ENCODE data around the gene ATP6V1D. TPM values are rescaled to one million over a fixed set of nuclear protein-coding genes. Genes with fewer than 3 reads are reported as not detected.

The ATP6V1D gene
- total RNA-seq, 1 donor from 2014 or later: 61.6 TPM

DNA sequence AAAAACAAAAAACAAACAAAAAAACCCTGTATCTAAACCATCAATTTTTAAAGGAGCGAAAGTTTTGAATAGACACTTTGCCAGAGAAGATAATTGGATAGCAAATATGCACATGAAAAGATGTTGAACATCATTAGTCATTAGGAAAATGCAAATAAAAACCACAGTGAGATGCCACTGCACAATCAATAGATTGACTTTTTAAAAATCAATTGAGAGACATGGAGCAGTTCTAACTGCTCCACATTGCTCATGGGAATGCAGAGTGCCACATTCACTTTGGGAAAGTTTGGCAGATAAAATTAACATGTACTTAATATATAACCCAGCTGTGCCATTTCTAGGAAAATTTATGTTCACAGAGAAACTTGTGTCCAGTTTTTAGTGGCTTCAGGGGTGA lies 13.2 kb upstream of the ATP6V1D start:
- no peak overlapping the region for H3K9ac ChIP-seq (ENCODE audit: low read depth in 1 of 3, low read length in 3 of 3)
- H3K36me3 ChIP-seq (ENCODE audit: control insufficient read depth in 3 of 3, insufficient read depth in 3 of 3, low read length in 3 of 3): peaks cover 15 to 71% (median 56%) of the 10 kb centered on the region in 3 donors

DNA sequence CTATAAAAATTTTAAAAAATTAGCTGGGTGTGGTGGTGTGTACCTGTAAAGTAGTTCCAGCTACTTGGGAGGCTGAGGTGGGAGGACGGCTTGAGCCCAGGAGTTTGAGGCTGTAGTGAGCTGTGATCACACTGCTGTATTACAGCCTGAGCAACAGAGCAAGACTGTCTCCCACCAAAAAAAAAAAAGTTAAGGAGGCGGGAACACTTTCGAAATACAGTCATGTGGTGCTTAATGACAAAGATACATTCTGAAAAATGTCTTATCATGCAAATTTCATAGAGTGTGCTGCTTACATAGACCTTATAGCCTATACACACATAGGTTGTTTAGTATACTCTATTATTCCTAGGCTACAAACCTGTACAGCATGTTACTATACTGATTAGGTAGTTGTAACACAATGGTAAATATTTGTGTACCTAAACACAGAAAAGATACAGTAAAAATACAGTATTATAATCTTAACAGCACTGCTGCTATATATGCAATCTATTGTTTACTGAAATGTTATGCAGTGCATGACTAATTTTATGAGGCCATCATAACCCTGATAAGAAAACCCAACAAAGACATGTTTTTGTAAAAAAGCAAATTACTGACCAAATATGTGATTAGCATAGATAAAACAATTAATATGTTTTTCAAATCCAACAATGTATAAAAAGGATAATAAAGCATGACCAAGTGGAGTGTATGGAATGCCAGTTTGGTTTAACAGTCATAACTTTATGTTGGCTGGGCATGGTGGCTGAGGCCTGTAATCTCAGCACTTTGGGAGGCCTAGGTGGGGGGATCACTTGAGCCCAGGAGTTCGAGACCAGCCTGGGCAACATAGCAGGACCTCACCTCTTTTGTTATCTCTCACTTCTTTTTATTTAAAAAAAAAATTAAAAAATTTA lies 11.9 kb upstream of the ATP6V1D start:
- Histone ChIP-seq H3K4me3 (ENCODE audit: low read length in 3 of 3) (no peak overlapping the region), H3K27ac (ENCODE audit: low read depth, low read length) (no peak overlapping the region), H3K9me3 (ENCODE audit: control insufficient read depth in 3 of 3, low read length in 3 of 3) (no peaks in the 10 kb centered on the region), H3K36me3 (ENCODE audit: control insufficient read depth in 3 of 3, insufficient read depth in 3 of 3, low read length in 3 of 3) (peaks cover 12 to 66% (median 56%) of the 10 kb centered on the region in 3 donors), H3K4me1 (ENCODE audit: control insufficient read depth in 3 of 3, insufficient read depth in 3 of 3, low read length in 3 of 3) (no peaks in the 10 kb centered on the region), H3K9ac (ENCODE audit: low read depth in 1 of 3, low read length in 3 of 3) (no peak overlapping the region), H3K27me3 (ENCODE audit: control insufficient read depth in 3 of 3, insufficient read depth in 3 of 3, low read length in 3 of 3) (no peaks in the 10 kb centered on the region)

More for the DNA sequence above, 13.2 kb upstream of the ATP6V1D start:
- Histone ChIP-seq H3K9me3 (ENCODE audit: control insufficient read depth in 3 of 3, low read length in 3 of 3) (no peaks in the 10 kb centered on the region), H3K4me1 (ENCODE audit: control insufficient read depth in 3 of 3, insufficient read depth in 3 of 3, low read length in 3 of 3) (no peaks in the 10 kb centered on the region), H3K27ac (ENCODE audit: low read depth, low read length) (no peak overlapping the region), H3K27me3 (ENCODE audit: control insufficient read depth in 3 of 3, insufficient read depth in 3 of 3, low read length in 3 of 3) (no peaks in the 10 kb centered on the region), H3K4me3 (ENCODE audit: low read length in 3 of 3) (no peak overlapping the region)

DNA sequence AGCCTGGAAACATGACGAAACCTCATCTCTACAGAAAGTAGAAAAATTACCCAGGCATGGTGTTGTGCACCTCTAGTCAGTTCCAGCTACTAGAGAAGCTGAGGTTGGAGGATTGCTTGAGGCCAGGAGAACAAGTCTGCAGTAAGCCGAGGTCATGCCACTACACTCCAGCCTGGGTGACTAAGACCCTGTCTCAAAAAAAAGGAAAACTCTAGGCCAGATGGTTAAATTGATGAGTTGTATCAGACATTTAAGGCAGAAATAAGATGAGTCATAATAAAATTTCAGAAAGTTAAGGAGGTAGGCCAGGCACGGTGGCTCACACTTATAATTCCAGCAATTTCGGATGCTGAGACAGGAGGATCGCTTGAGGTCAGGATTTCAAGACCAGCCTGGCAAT lies 11.2 kb upstream of the ATP6V1D start:
- no peak overlapping the region for H3K4me3 ChIP-seq (ENCODE audit: low read length in 3 of 3)
- H3K27ac ChIP-seq (ENCODE audit: low read depth, low read length): no peak overlapping the region
- H3K36me3 ChIP-seq (ENCODE audit: control insufficient read depth in 3 of 3, insufficient read depth in 3 of 3, low read length in 3 of 3): peaks cover 13 to 65% (median 58%) of the 10 kb centered on the region in 3 donors
- H3K27me3 ChIP-seq (ENCODE audit: control insufficient read depth in 3 of 3, insufficient read depth in 3 of 3, low read length in 3 of 3): no peaks in the 10 kb centered on the region
- no peak overlapping the region for H3K9ac ChIP-seq (ENCODE audit: low read depth in 1 of 3, low read length in 3 of 3)
- no peaks in the 10 kb centered on the region for H3K4me1 ChIP-seq (ENCODE audit: control insufficient read depth in 3 of 3, insufficient read depth in 3 of 3, low read length in 3 of 3)
- no peaks in the 10 kb centered on the region for H3K9me3 ChIP-seq (ENCODE audit: control insufficient read depth in 3 of 3, low read length in 3 of 3)

DNA sequence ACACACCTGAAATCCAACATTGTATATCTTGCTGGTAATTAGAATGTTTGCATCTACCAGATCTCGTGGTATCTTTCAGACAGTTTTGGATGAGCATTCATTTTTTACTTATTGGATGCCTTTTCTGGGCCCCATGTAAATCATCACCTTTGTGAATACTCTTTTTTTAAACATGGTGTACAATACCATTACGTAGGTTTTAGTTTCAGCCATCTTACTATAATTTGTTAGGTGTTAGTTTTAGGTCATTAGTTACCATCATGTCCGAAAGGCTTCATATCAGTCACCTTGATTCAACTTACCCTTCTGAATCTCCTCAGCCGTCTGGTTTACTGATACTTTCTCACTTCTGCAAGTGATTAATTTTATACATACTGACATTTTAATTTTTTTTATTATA lies 5.9 kb upstream of the ATP6V1D start:
- peaks cover 12 to 19% (median 14%) of the 10 kb centered on the region in 3 donors for H3K4me1 ChIP-seq (ENCODE audit: control insufficient read depth in 3 of 3, insufficient read depth in 3 of 3, low read length in 3 of 3)
- H3K27ac ChIP-seq (ENCODE audit: low read depth, low read length): no peak overlapping the region
- no peaks in the 10 kb centered on the region for H3K27me3 ChIP-seq (ENCODE audit: control insufficient read depth in 3 of 3, insufficient read depth in 3 of 3, low read length in 3 of 3)
- H3K4me3 ChIP-seq (ENCODE audit: low read length in 3 of 3): no peak overlapping the region
- no peak overlapping the region for H3K9ac ChIP-seq (ENCODE audit: low read depth in 1 of 3, low read length in 3 of 3)
- H3K9me3 ChIP-seq (ENCODE audit: control insufficient read depth in 3 of 3, low read length in 3 of 3): no peaks in the 10 kb centered on the region
- H3K36me3 ChIP-seq (ENCODE audit: control insufficient read depth in 3 of 3, insufficient read depth in 3 of 3, low read length in 3 of 3): peaks cover 9 to 42% (median 33%) of the 10 kb centered on the region in 3 donors

DNA sequence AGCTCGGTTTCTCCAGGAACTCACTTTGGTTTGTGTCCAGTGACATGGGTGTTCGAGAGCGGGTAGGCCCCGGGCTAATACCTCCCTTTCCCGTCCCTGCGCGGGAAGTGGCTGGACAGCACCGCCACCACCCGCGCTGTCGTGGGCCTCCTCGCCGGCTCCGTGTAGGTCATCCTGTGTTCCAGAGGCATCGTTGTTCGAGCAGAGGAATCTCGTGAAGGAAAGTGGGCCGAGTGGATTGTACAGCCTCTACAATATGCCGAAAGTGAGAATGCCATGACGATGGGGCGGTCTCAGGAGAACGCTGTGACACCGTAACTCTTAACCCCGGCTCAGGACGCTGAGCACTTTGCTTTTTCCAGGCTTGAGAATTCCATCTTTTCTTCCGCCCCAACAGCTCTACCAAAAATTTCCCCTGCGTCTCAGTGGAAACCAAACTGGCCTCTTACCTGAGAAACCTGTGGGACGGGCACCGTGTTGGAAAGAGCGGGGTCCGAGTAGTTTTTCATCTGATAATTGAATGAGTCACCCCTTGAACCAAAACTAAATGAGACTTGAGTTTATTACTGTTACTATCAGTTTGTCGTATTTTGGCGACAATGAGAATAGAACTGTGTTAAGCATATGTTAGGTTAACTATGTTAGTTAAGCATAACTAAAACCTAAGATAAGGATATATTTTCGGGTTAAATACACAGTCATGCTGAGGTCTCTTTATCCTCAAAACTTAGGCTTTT lies 1.0 kb upstream of the ATP6V1D start:
- no peaks in the 10 kb centered on the region for H3K9me3 ChIP-seq (ENCODE audit: control insufficient read depth in 3 of 3, low read length in 3 of 3)
- H3K27ac ChIP-seq (ENCODE audit: low read depth, low read length): peak overlapping the region; percentile 97
- H3K36me3 ChIP-seq (ENCODE audit: control insufficient read depth in 3 of 3, insufficient read depth in 3 of 3, low read length in 3 of 3): peaks cover 0 to 10% (median 6%) of the 10 kb centered on the region in 3 donors
- H3K4me1 ChIP-seq (ENCODE audit: control insufficient read depth in 3 of 3, insufficient read depth in 3 of 3, low read length in 3 of 3): peaks cover 20 to 38% (median 29%) of the 10 kb centered on the region in 3 donors
- no peaks in the 10 kb centered on the region for H3K27me3 ChIP-seq (ENCODE audit: control insufficient read depth in 3 of 3, insufficient read depth in 3 of 3, low read length in 3 of 3)
- H3K9ac ChIP-seq (ENCODE audit: low read depth in 1 of 3, low read length in 3 of 3): peak overlapping the region; percentile 76 to 98 (median 93)
- H3K4me3 ChIP-seq (ENCODE audit: low read length in 3 of 3): peak overlapping the region; percentile 86 to 99 (median 94)

DNA sequence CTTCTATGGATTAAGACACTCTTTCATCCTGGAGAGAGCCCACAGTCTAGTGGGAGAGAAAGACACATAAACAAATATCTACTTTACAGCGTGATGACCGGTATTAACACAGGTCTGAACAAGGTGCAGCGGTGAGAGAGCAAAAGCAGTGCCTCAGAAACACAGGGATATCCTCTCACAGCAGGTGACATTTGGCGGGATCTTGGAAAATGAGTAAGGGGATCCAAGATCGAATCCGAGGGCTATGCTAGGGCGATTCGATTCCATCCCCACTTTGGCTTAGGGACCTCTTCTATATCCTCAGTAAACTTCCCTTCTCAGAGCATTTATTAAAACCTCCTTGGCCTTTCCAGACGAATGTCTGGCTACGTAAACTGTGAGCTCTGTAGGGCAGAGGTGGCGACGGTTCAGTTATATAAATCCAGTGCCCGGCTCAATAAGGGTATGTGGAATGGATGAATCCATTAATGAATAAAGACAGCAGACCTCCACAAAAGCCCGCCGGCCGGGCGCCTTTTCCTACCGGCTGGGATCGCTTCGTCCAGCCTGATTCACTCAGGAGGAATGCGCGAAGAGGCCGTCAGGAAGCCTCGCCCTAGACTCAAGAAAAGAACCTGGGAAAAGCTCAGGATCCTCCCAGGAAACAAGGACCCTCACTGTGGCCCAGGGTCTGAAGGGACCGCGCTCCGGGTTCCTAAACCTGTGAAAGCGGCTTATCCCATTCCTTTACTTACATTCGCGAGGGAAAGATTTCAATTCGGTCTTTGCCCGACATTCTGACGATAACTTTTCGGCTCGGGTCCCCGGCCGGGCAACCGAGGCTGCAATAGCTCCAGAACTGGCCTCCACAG lies 455 bp downstream of the ATP6V1D start:
- peak overlapping the region; percentile 91 to 99 (median 92) for H3K4me3 ChIP-seq (ENCODE audit: low read length in 3 of 3)
- peak overlapping the region; percentile 91 to 95 (median 92) for H3K9ac ChIP-seq (ENCODE audit: low read depth in 1 of 3, low read length in 3 of 3)
- no peaks in the 10 kb centered on the region for H3K36me3 ChIP-seq (ENCODE audit: control insufficient read depth in 3 of 3, insufficient read depth in 3 of 3, low read length in 3 of 3)
- H3K9me3 ChIP-seq (ENCODE audit: control insufficient read depth in 3 of 3, low read length in 3 of 3): no peaks in the 10 kb centered on the region
- peak overlapping the region; percentile 97 for H3K27ac ChIP-seq (ENCODE audit: low read depth, low read length)
- H3K4me1 ChIP-seq (ENCODE audit: control insufficient read depth in 3 of 3, insufficient read depth in 3 of 3, low read length in 3 of 3): peaks cover 20 to 38% (median 29%) of the 10 kb centered on the region in 3 donors
- H3K27me3 ChIP-seq (ENCODE audit: control insufficient read depth in 3 of 3, insufficient read depth in 3 of 3, low read length in 3 of 3): no peaks in the 10 kb centered on the region

DNA sequence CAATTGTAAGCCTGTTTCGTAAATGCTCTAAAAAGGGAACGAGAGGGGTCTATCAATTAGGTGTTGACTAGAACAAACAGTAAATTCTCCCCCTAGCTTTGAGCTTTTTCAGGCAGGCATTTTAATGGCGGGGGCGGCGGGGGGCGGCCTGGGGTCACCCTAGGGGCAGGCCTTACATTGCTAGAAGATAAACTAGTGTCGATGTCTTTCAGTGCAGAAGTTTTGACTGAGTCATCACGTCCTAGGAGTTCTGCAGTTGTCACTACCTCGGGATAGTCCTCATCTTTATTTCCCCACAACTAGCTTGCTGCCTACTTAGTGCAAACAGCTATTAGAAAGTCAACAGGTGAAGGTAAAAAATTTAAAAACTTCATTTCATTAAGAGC lies 1.6 kb downstream of the ATP6V1D start:
- Histone ChIP-seq H3K4me3 (ENCODE audit: low read length in 3 of 3) (no peak overlapping the region), H3K27ac (ENCODE audit: low read depth, low read length) (no peak overlapping the region)

DNA sequence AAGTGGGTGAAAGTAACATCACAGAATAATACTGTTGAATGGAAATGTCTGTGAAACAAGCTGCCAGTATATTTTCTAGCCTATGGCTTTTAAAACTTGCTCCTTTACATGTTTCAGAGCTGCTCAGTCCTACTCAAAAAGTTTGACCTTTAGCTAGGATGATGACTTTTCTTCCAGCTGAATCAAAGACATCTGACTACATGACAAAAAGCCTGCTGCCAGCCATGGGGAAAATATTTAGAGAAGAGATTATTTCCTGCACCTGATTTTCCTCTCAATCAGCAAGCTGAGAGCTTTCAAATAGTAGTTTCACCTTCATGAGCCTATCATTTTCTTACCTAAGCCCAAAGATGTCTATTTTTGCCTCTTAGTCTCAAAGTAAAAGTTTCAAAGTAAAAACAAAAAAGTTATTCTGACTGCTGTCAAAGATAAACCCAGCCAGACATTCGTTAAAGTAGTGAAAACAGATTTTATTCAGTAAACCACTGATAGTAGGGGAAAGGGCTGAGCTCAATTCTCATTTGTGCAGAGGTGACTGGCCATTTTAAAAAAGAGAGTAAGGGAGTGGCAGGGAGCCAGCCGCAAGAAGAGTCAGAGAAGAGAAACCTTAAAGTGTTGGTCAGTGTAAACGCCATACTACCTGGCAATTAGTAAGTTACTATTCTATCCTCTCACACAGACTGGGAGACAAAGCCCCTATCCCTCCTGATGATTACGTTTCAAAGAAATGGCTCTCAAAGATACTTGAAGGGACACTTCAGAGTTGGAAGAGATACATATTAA lies 2.2 kb downstream of the ATP6V1D start:
- H3K4me3 ChIP-seq (ENCODE audit: low read length in 3 of 3): no peak overlapping the region
- H3K27ac ChIP-seq (ENCODE audit: low read depth, low read length): no peak overlapping the region
- H3K27me3 ChIP-seq (ENCODE audit: control insufficient read depth in 3 of 3, insufficient read depth in 3 of 3, low read length in 3 of 3): no peaks in the 10 kb centered on the region
- H3K9ac ChIP-seq (ENCODE audit: low read depth in 1 of 3, low read length in 3 of 3): peak overlapping the region in 1 of 3 donors; percentile 3
- H3K36me3 ChIP-seq (ENCODE audit: control insufficient read depth in 3 of 3, insufficient read depth in 3 of 3, low read length in 3 of 3): peaks cover 0 to 3% (median 2%) of the 10 kb centered on the region in 3 donors
- H3K9me3 ChIP-seq (ENCODE audit: control insufficient read depth in 3 of 3, low read length in 3 of 3): no peaks in the 10 kb centered on the region
- H3K4me1 ChIP-seq (ENCODE audit: control insufficient read depth in 3 of 3, insufficient read depth in 3 of 3, low read length in 3 of 3): peaks cover 20 to 36% (median 28%) of the 10 kb centered on the region in 3 donors

More for the DNA sequence above, 1.6 kb downstream of the ATP6V1D start:
- no peaks in the 10 kb centered on the region for H3K9me3 ChIP-seq (ENCODE audit: control insufficient read depth in 3 of 3, low read length in 3 of 3)
- H3K4me1 ChIP-seq (ENCODE audit: control insufficient read depth in 3 of 3, insufficient read depth in 3 of 3, low read length in 3 of 3): peaks cover 20 to 38% (median 29%) of the 10 kb centered on the region in 3 donors
- peaks cover 0 to 3% (median 0%) of the 10 kb centered on the region in 3 donors for H3K36me3 ChIP-seq (ENCODE audit: control insufficient read depth in 3 of 3, insufficient read depth in 3 of 3, low read length in 3 of 3)
- peak overlapping the region in 1 of 3 donors; percentile 3 for H3K9ac ChIP-seq (ENCODE audit: low read depth in 1 of 3, low read length in 3 of 3)
- H3K27me3 ChIP-seq (ENCODE audit: control insufficient read depth in 3 of 3, insufficient read depth in 3 of 3, low read length in 3 of 3): no peaks in the 10 kb centered on the region

DNA sequence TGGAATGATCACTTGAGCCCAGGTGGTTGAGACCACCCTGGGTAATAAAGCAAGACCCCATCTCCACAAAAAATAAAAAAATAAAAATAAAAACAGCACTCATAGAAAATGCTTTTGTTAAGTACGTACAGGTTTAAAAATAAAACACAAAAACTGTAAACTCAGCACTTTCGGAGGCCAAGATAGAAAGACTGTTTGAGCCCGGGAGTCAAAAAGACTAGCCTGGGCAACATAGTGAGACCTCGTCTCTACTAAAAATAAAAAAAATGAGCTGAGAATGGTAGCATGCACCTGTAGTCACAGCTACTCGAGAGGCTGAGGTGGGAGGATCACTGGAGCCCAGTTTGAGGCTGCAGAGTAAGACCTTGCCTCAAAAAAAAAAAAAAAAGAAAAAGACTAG lies 7.5 kb downstream of the ATP6V1D start:
- H3K36me3 ChIP-seq (ENCODE audit: control insufficient read depth in 3 of 3, insufficient read depth in 3 of 3, low read length in 3 of 3): peaks cover 7 to 30% (median 28%) of the 10 kb centered on the region in 3 donors
- no peak overlapping the region for H3K27ac ChIP-seq (ENCODE audit: low read depth, low read length)
- no peaks in the 10 kb centered on the region for H3K9me3 ChIP-seq (ENCODE audit: control insufficient read depth in 3 of 3, low read length in 3 of 3)
- H3K9ac ChIP-seq (ENCODE audit: low read depth in 1 of 3, low read length in 3 of 3): no peak overlapping the region
- no peaks in the 10 kb centered on the region for H3K27me3 ChIP-seq (ENCODE audit: control insufficient read depth in 3 of 3, insufficient read depth in 3 of 3, low read length in 3 of 3)
- H3K4me1 ChIP-seq (ENCODE audit: control insufficient read depth in 3 of 3, insufficient read depth in 3 of 3, low read length in 3 of 3): peaks cover 0 to 2% (median 0%) of the 10 kb centered on the region in 3 donors
- no peak overlapping the region for H3K4me3 ChIP-seq (ENCODE audit: low read length in 3 of 3)

All from skeletal muscle tissue (tissue), 4 donors.